SU-DHL-6 (cell line): ENCODE measurements around the gene GP1BB.

Experiments used
- H2AFZ ChIP-seq: fragments of 200-600 bp; sonication (generic); 2 replicates; pipeline ENCODE4 v1.6.1; 2014; ENCODE audit warnings: low read depth, mild to moderate bottlenecking, moderate library complexity, mixed read lengths, antibody characterized with exemption, low read length; ENCODE audit not compliant: severe bottlenecking
- H3F3A ChIP-seq: fragments of 200-600 bp; shearing (Covaris generic); 2 replicates; pipeline ENCODE4 v1.6.0; 2016; ENCODE audit warnings: antibody characterized with exemption, mild to moderate bottlenecking; ENCODE audit not compliant: insufficient read depth
- H3K27ac ChIP-seq: fragments of 200-600 bp; sonication (generic); 2 replicates; pipeline ENCODE4 v1.5.1; 2016; ENCODE audit warnings: low read depth, mild to moderate bottlenecking, low read length, moderate library complexity, mixed read lengths
- H3K27me3 ChIP-seq: fragments of 200-600 bp; sonication (generic), shearing (Covaris generic); 2 replicates; pipeline ENCODE4 v1.6.0; 2014; ENCODE audit warnings: mild to moderate bottlenecking, low read length
- H3K36me3 ChIP-seq: fragments of 200-600 bp; sonication (generic); 2 replicates; pipeline ENCODE4 v1.6.1; 2014; ENCODE audit warnings: mild to moderate bottlenecking, low read length, mixed read lengths
- H3K4me2 ChIP-seq: fragments of 300-600, 200-600 bp; shearing (Covaris generic), sonication (generic); 2 replicates; pipeline ENCODE4 v1.6.0; 2014; ENCODE audit warnings: low read length, low read depth, mild to moderate bottlenecking; ENCODE audit not compliant: poor library complexity, severe bottlenecking
- H3K4me3 ChIP-seq: fragments of 200-600 bp; sonication (generic); 2 replicates; pipeline ENCODE4 v1.5.1; 2014; ENCODE audit warnings: antibody characterized with exemption, low read length, mild to moderate bottlenecking, mixed read lengths; ENCODE audit not compliant: insufficient read depth, poor library complexity, severe bottlenecking
- H3K79me2 ChIP-seq: fragments of 200-600 bp; sonication (generic); 2 replicates; pipeline ENCODE4 v1.6.1; 2014; ENCODE audit warnings: mild to moderate bottlenecking, low read length, moderate library complexity; ENCODE audit not compliant: insufficient read depth
- H3K9ac ChIP-seq: fragments of 200-600 bp; sonication (generic); 2 replicates; pipeline ENCODE4 v1.7.0; 2014; ENCODE audit warnings: mild to moderate bottlenecking, low read length
- H3K9me2 ChIP-seq: fragments of 200-600 bp; sonication (generic); replicated peaks from 2 replicates; pipeline ENCODE4 v1.6.1; 2014; ENCODE audit warnings: low read length; ENCODE audit not compliant: insufficient read depth
- H3K9me3 ChIP-seq: fragments of 200-600 bp; sonication (generic); 2 replicates; pipeline ENCODE4 v1.6.1; 2014; ENCODE audit warnings: low read length, mixed read lengths; ENCODE audit not compliant: insufficient read depth
- H4K20me1 ChIP-seq: fragments of 200-600 bp; sonication (generic); 2 replicates; pipeline ENCODE4 v1.6.1; 2014; ENCODE audit warnings: low read depth, mild to moderate bottlenecking, antibody characterized with exemption, low read length, moderate library complexity, mixed read lengths
- CTCF ChIP-seq: fragments of 200-600 bp; sonication (generic); IDR thresholded peaks from one replicate; pipeline ENCODE4 v1.5.1; 2017; ENCODE audit warnings: antibody characterized with exemption, mild to moderate bottlenecking, low read length, moderate library complexity; ENCODE audit not compliant: insufficient read depth, poor library complexity, severe bottlenecking
- EZH2phosphoT487 ChIP-seq: fragments of 200-600 bp; sonication (generic), shearing (Covaris generic); conservative IDR thresholded peaks from 2 replicates; pipeline ENCODE4 v1.6.1; 2018; ENCODE audit warnings: mild to moderate bottlenecking, antibody characterized with exemption, low read length, moderate library complexity, mixed read lengths

GP1BB gene

GRCh38 chr22:19727310-19728150 lies 4.2 kb downstream of the GP1BB start:
- H3K9ac ChIP-seq, result no peak overlapping the region
- no peaks in the 10 kb centered on the region for H3K27me3 ChIP-seq

GRCh38 chr22:19728271-19728670 lies 4.9 kb downstream of the GP1BB start:
- Histone ChIP-seq H4K20me1 (no peaks in the 10 kb centered on the region), H3K9me2 (no peaks in the 10 kb centered on the region), H2AFZ (no peak overlapping the region), H3K79me2 (no peaks in the 10 kb centered on the region), H3K4me3 (no peak overlapping the region), H3K27me3 (no peaks in the 10 kb centered on the region), H3K36me3 (no peaks in the 10 kb centered on the region), H3K27ac (no peak overlapping the region), H3K9me3 (no peaks in the 10 kb centered on the region), H3F3A (no peaks in the 10 kb centered on the region), H3K9ac (no peak overlapping the region), H3K4me2 (no peak overlapping the region)
- TF ChIP-seq EZH2phosphoT487, result no peak
- no peak for TF ChIP-seq CTCF

More at GRCh38 chr22:19727310-19728150, 4.2 kb downstream of the GP1BB start:
- Histone ChIP-seq H2AFZ (no peak overlapping the region), H4K20me1 (no peaks in the 10 kb centered on the region), H3K9me3 (no peaks in the 10 kb centered on the region), H3K9me2 (no peaks in the 10 kb centered on the region), H3K79me2 (no peaks in the 10 kb centered on the region), H3K4me2 (no peak overlapping the region), H3K36me3 (no peaks in the 10 kb centered on the region), H3K4me3 (no peak overlapping the region), H3K27ac (no peak overlapping the region), H3F3A (no peaks in the 10 kb centered on the region)
- no peak for TF ChIP-seq CTCF
- TF ChIP-seq EZH2phosphoT487, result no peak

GRCh38 chr22:19728836-19729235 lies 5.5 kb downstream of the GP1BB start:
- Histone ChIP-seq H3K9ac (no peak overlapping the region), H3K27me3 (no peaks in the 10 kb centered on the region)

More at GRCh38 chr22:19728836-19729235, 5.5 kb downstream of the GP1BB start:
- TF ChIP-seq EZH2phosphoT487 (no peak), CTCF (no peak)
- Histone ChIP-seq H3K27ac (no peak overlapping the region), H3K79me2 (no peaks in the 10 kb centered on the region), H3K36me3 (no peaks in the 10 kb centered on the region), H3F3A (no peaks in the 10 kb centered on the region), H3K9me3 (no peaks in the 10 kb centered on the region), H3K4me3 (no peak overlapping the region), H3K9me2 (no peaks in the 10 kb centered on the region), H3K4me2 (no peak overlapping the region), H2AFZ (no peak overlapping the region), H4K20me1 (no peaks in the 10 kb centered on the region)
